Skin of body (tissue), 2 donors: Measurements from ENCODE around the gene QRICH1. TPM values are rescaled to one million over a fixed set of nuclear protein-coding genes. Genes with fewer than 3 reads are reported as not detected.

ENCODE experiments used
- DNase-seq: peaks from one replicate; lab custom pipeline; 2025; lab: John Stamatoyannopoulos, UW
- total RNA-seq: library from RNA; depleted of rRNA; stranded (reverse); fragments of >200 nt; gene quantifications from one replicate; pipeline ENCODE4 v1.2.3, GENCODE V29; 2014

QRICH1 gene
- total RNA-seq, 1 donor from 2014 or later, result 66.2 TPM

DNA sequence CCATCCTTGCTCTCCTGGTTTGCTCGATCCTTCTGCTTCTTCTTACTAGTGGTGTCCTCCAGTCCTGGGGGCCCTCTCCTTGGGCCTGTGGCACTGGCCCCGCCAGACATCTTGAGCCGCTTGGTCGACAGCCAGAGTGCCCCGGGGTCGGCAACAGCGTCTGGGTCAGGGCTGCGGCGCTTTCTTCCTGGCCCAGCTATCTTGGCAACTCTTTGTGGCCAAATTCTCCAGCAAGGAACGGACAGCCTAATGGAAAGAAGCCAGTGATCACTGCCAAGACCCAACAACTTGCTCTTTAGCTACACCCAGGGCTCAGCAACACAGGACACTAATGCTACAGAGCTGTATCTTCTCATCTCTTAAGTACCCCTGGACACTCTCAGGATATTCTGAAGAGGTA is 25.2 kb upstream of the QRICH1 start:
- no peak for DNase-seq

GRCh38 chr3:49112262-49112661 is 18.4 kb upstream of the QRICH1 start:
- no peak for DNase-seq

DNA sequence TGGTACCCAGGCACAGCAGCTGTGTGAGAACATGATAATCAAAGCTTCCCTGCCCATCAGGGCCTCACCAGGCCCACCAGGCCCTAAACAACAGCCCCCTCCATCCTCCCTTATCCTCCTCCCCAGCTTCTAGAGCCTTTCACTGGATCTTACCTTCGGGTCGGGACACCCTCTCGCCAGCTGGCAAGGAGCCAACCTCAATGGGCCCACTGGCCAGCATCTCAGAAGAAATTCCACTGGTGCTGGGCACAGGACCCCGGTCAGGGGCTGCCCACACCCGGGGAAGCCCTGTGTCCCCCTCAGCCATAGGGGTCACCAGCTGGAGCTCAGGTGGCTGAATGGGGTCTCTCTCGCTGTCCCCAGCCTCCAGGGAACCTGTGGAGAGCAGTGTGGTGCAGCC is 17.5 kb upstream of the QRICH1 start:
- DNase-seq, result no peak

DNA sequence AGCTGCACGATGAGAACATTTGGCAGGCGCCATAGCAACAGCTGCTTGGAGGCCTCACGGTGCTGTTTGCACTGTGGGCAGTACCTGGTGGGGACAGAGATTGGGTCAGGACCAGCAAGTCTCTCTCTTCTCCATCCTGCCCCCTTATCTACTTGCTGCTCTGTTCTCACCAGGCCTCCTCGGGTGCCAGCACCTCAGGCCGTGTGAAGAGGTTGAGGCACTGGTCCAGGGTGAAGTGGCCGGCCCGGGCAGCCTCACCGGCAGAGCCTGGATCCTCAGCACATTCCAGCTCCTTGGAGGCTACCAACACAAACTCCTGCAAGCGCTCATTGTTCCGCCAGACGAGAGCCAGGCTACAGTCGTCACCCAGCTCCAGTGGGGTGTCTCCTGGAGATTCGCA is 16.9 kb upstream of the QRICH1 start:
- no peak for DNase-seq

DNA sequence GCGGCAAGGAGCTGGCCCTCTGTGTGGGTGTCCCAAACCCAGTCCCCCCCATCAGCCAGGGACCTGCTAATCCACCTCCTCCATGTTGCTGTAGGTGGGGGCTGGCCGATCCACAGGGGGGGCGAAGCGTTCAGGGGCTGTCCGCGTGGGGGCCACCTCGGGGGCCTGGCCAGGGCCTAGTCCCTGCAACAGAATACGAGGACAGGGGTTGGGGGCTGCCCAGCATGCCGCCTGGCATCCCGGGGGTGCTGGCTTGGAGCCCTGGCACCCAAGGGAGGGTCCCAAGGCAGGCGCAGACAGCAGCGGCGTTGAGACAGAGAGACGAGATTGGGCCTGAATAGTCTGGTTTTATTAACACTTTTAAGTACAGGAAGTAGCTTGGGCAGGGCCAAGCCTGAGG is 14.5 kb upstream of the QRICH1 start:
- DNase-seq, result no peak

DNA sequence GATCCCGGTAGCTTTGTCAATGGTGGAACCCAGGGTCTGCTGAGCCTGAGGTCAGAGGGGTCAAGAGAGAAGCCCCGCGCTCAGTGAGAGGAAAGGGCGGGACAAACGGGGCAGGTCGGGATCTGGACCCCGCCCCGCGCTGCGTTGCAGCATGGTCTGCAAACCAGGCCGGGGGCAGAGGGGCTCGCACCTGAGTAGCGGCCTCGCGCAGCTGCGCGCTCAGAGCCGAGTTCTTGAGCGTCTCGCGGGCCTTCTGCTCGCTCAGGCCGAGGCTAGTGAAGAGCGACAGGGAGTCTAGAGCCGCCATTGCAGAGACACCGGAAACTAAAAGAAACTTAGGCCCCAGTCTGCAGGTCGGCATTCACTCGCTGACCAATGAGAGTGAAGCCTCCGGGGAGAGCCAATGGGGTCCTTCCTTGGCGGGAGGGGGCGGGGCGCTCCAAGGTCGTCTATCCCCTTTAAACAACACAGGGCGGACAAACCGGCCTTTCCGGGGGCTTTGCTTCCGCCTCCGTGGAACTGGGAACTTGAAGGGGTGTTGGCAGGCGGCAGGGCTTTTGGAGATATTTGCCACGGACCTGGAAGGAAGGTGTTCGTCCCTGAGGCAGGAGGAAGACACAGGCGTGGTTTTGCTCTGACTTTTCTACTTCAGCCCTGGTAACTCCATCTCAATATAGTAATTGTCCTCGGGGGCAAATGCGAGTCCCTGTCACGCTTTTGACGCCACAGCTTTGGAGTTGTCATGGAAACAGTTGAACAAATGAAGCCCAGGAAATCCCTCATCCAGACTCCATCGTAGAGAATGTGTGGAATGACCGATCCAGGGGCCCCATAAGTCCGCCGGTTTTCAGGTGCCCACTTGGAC is 10.8 kb upstream of the QRICH1 start, which contains the start of gene QARS1:
Gene QARS1, minus strand, starts transcription at position 331 of the 865 bp plus-strand sequence. Its CDS starts 24 bp downstream, at position 307.
- DNase-seq, result peak; percentile 86

- DNase-seq, result no peak
Measured at GRCh38 chr3:49104052-49104426, 10.2 kb upstream of the QRICH1 start.

DNA sequence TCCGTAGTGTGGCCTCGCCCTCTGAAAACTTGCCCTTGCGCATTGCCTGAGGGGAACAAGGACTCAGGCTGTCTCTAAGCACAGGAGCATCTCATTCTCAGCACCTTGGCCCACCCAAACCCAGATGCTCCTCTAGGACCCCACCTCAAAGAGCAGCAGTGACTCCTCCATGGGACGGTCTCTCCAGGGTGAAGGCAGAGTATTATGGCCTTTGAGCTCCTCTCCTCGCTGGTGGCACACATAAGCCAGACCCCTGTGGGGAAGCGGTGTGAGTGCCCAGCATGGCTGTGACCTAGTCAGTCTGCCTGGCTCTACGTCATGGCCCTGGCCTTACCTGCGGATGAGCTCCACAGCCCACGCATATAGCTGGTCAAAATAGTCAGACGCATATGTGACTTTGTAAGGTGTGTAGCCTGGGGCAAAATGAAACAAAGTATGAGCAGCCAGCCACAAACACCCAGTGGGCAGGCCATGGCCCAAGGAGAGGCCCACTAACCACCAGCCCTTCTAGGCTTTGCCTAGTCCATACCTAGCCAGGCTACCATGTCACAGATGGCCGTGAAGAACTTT is 6.3 kb upstream of the QRICH1 start:
- DNase-seq, result no peak

DNA sequence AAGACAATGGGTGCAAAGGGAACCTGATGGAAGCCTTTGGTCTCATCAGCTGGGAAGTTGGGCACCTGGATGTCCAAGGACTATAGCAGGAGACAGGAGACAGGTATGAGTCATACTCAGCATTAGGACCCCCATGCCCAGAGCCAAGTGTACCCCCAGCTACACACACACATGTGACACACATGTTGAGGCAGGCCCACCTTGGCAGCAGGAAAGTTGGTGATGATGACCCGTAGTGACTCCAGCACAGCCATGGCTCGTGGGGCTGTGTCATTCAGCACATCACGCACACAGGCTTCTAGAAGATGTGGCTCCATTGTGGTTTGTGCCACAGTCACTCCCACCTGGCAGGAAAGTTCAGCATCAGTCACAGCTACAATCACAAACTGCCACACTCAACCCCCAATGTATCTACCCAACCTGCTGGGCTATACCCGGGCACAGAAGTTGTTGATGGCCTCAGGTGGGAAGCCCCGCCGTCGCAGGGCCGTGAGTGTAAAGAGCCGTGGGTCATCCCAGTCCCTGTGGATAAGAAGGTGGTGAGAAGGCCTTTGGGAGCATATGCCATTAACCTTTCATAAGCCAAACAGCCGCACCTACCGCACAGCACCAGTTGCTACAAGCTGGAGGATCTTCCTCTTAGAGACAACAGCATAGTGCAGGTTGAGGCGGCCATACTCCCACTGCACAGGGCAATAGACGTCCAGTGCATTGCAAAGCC is 5.2 kb upstream of the QRICH1 start:
- DNase-seq, result no peak

GRCh38 chr3:49098429-49098828 is 4.6 kb upstream of the QRICH1 start:
- no peak for DNase-seq

GRCh38 chr3:49092938-49093852 is 676 bp downstream of the QRICH1 start:
- peak; percentile 74 for DNase-seq

- DNase-seq, result no peak
Measured at GRCh38 chr3:49081429-49081828, 12.4 kb downstream of the QRICH1 start.

DNA sequence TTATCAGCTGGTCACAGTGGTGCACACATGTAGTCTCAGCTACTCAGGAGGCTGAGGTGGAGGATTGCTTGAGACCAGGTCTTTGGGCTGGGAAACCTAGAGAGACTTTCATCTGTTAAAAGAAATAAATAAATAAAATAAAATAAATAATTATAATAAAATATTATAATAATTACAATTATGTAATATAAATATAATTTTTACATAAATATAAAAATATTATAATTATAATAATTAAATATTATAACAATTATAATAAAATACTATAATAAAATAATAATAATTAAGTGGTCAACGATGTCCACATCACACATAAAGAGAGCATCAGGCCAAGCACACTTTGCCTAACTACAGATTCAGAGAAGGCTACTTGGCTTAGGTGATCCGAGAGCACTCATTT is 14.6 kb downstream of the QRICH1 start:
- no peak for DNase-seq

GRCh38 chr3:49076646-49077045 is 17.2 kb downstream of the QRICH1 start:
- no peak for DNase-seq

DNA sequence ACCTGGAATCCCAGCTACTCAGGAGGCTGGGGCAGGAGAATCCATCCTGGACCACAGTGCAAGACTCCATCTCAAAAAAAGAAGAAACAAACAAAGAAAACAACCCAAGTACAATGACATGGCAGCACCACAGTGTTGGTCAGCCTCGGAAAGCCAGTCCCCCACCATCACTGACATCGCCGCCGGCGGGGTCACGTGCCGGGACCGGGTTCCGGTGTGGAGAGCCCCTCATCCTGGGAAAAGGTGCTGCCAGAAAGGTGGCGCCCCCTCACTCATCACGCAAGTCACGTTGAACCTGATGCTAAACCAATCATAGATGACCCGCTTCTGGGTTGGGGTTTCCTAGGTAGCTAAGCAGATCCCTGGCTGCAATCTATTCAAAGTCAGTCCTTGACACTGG is 17.8 kb downstream of the QRICH1 start:
- no peak for DNase-seq

- DNase-seq, result no peak
Measured at GRCh38 chr3:49058011-49058410, 35.9 kb downstream of the QRICH1 start.

DNA sequence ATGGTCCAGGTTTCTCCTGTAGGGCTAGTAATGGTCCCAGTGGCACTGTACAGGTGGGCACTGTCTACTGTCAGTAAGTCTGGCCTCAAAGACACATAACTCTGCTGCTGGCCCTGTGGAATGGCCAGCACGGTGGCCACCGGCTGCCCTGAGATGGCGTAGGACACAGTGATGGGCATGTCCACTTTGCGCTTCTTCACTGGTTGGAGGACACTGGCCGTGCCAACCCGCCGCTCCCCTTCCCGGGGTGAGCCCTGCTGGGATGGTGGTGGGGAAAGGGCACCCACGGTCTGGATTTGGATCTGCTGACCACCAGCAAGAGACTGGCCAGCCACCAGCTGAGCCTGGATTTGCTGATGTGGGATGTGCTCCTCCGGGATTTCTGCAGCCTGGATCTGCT is 36.6 kb downstream of the QRICH1 start:
- DNase-seq, result no peak

GRCh38 chr3:49054344-49054862 is 39.5 kb downstream of the QRICH1 start:
- no peak for DNase-seq

DNA sequence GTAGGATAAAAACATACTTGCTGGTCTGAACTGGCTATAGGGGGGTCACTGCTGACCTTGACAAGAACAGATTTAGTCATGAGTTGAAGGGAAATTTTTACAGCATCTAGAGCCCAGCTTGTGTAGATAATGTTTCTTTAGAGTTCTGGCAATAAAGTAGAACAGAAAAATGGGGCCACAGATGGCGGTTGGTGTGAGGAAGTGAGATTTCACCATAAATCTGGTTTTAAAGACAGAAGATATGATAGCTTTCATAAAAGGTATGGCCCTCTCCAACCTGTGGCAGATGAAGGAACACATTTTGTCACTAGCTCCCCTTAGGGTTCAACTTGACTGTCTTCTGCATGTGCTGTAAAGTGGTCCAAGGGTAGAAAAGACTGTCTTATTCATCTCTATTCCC is 40.3 kb downstream of the QRICH1 start:
- DNase-seq, result no peak

DNA sequence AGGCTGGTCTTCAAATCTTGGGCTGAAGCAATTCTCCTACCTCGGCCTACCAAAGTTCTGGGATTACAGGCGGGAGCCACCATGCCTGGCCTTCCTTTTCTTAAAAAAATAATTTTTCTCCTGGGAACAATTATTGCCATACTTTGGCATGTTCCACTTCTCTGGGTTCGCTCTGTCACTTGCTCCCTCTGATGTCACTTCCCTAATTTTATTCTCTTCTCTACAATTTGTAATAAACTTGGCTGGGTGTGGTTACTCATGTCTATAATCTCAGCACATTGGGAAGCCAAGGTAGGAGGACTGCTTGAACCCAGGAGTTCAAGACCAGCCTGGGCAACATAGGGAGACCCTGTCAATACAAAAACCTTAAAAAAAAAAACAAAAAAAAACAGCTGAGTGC is 58.6 kb downstream of the QRICH1 start:
- no peak for DNase-seq

DNA sequence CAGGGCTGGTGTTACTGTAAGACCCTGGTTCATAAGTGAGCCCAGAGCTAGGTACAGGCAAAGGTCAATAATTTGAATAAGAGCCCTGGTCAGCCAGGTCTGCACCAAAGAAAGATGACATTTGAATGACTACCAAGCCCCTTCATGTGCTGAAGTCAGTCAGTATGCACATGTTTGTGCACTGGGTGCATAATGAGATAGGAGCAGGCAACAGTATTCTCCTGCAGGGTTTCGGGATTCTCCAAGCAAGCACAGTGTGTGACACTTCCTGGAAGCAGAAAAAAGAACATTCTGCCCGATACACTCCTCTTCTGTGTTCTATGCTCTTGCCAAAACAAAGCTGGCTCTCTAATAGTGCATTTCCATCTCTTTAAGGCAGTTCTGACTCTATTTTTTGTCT is 59.2 kb downstream of the QRICH1 start:
- no peak for DNase-seq
